GM18867 (cell line): ENCODE measurements around the gene SLC16A6.
"Not testable (repeated sequence)": the region's sequence is repeated elsewhere in the genome, so short reads cannot be mapped to it uniquely, and the experiment has no call there.

ENCODE experiments used
- ATAC-seq: cut with Tn5 transposase; IDR thresholded peaks from one replicate; pipeline ENCODE4 v1.9.1; 2021; ENCODE audit warnings: mild to moderate bottlenecking, moderate library complexity; ENCODE audit not compliant: unreplicated experiment

The SLC16A6 gene

DNA sequence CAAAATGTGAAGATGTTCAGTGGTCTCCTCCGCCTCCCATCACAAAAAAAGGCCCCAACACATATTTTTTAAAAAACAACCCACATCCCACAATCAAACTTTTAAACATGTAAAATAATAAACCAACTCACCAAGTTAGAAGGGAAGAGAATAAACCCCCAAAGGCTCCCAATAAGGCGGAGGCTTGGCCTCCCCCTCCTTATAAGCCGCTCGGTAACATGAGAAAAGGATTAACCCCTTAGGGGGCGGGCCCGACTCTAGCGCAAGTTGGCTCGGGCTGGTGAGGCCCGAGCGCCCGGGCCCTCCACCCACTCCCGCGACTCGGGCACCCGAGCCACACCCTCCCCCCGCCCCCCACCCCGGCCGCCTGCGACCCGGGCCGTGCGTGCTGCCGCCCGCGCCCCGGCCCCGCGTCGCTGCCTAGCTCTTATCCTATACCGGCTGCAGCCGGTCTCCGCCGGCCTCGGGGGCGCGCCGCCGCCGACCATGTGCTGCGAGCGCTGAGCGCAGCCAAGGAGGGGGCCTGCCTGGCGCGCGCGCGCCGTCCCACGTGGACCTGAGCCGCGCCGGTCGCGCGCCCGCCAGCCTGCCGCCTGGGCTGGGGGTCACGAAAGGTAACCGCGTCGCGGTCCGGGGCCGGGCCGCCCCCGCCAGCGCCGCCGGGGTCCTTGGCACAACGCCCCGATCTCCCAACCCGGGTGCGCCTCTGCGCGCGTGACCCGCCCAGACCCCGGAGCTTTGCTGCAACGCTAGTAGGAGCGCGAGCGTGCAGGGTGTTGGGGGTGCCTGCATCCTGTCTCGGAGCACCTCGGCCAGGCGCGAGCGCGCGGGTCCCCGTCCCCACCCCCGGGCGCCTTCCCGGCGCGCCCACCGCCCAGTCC is at the start of gene SLC16A6, which contains the start of gene ARSG:
Gene SLC16A6, minus strand, starts transcription at position 173 of the 881 bp plus-strand sequence. CDS start 12,807 bp downstream, outside the sequence.
Gene ARSG, plus strand, starts transcription at position 541 of the 881 bp plus-strand sequence. CDS start 15,999 bp downstream, outside the sequence.
- peak; percentile 49 for ATAC-seq

DNA sequence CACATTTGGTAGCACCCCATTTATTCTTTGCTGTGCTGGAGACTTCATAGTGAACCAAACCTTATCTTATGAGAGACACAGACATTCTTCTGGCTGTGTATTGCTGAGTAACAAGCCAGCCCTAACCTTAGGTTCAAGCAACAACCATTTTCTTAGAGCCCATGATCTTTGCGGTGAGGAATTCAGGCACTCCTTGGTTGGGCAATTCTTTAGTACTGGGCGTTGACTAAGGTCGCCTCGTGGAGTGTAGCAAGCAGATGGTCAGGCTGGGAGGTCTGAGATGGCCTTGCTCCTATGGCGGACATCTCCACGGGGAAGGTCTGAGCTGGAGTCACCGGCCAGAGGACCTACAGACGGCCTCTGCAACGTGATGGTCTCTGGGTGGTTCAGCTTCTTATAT is 43.5 kb upstream of the SLC16A6 start:
- ATAC-seq: no peak

DNA sequence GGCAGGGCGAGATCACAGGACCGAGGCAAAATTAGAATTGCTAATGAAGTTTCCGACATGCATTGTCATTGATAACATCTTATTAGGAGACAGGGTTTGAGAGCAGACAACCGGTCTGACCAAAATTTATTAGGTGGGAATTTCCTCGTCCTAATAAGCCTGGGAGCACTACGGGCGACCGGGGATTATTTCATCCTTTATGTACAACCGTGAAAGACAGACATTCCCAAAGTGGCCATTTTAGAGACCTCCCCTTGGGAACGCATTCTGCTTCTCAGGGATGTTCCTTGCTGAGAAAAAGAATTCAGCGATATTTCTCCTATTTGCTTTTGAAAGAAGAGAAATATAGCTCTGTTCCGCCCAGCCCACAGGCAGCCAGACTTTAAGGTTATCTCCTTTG is 41.0 kb upstream of the SLC16A6 start:
- not testable (repeated sequence) for ATAC-seq

DNA sequence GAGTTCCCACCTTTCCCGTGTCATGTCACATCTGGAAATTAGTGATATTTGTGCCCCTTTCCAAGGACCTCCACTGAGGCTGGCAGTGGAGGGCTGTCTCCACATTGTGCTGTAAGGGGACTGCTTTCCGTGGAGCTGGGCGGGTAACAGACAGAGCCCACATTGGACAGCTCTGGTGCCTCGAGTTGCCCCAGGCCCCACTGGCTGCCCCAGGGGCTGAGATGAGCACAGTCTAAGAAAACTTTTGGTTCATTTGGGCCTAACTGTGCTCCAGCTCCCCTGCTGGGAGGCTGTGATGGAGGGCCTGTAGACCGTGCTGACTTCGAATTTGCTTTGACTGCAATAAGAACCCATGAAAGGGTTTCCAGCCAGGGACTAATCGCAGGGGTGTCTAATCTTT is 38.4 kb upstream of the SLC16A6 start:
- ATAC-seq: no peak

GRCh38 chr17:68328676-68329075 is 37.7 kb upstream of the SLC16A6 start:
- ATAC-seq: no peak

GRCh38 chr17:68327823-68328557 is 37.1 kb upstream of the SLC16A6 start:
- no peak for ATAC-seq

DNA sequence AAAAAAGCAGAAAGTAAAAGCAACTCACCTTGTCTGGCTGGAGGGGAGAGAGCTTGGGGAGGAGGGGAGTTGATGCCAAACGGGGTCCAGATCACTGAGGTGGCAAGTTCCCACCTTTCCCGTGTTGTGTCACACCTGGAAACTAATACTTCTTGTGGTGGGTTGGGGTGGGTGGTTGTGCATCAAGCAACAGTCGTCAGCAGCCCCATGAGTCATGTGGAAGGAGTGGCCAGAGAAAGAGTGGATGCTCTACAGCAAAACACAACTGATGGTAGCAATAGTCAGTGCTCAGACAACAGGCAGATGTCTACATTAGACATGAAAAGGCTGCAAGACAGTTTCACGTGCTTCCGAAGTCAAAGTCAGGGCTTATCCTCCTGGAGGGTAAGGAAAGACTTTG is 35.8 kb upstream of the SLC16A6 start:
- ATAC-seq: no peak

GRCh38 chr17:68325961-68326360 is 35.0 kb upstream of the SLC16A6 start:
- ATAC-seq: no peak

- no peak for ATAC-seq
Observed at GRCh38 chr17:68324654-68325336, 33.9 kb upstream of the SLC16A6 start.

GRCh38 chr17:68324114-68324513 is 33.2 kb upstream of the SLC16A6 start:
- ATAC-seq: no peak

DNA sequence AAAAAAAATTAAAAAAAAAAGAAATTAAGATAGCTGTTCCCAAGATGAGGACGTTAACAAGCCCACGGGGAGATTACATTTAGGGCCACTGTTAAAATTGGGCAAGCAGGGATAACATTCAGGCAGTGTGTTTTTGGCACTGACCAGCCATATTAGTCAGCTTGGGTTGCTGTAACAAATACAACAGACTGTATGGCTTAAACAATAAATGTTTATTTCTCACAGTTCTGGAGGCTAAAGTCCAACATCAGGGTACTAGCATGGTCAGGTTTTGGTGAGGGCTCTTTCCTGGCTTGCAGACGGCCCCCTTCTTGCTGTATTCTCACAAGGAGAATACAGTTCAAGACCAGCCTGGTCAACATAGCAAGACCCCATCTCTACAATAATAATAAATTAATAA is 31.7 kb upstream of the SLC16A6 start:
- no peak for ATAC-seq

- no peak for ATAC-seq
Observed at GRCh38 chr17:68321556-68321954, 30.6 kb upstream of the SLC16A6 start.

DNA sequence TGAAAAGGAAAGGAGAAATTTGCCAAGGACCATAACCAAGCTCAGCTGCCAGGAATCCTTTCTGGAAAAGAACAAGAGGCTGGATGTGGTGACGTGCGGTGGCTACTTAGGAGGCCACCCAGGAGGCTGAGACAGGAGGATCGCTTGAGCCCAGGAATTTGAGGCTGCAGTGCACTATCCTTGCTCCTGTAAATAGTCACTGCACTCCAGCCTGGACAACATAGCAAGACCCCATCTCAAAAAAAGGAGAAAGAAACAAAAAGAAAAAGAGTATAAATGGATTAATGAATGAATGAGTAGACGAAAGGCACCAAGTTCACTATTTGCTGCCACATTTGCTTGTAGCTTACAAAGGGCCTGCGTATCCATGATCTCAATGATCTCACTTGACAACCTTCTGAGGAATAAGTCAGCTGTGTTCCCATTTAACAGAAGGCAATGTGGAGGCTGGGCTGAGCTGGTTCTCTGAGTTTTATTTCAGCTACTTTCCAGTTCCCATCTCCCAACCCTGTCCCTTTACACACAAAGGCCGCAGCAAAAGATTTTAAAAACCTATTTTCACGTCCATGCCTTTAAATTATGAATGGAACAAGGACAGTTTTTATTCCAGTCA is 30.1 kb upstream of the SLC16A6 start:
- ATAC-seq: no peak

DNA sequence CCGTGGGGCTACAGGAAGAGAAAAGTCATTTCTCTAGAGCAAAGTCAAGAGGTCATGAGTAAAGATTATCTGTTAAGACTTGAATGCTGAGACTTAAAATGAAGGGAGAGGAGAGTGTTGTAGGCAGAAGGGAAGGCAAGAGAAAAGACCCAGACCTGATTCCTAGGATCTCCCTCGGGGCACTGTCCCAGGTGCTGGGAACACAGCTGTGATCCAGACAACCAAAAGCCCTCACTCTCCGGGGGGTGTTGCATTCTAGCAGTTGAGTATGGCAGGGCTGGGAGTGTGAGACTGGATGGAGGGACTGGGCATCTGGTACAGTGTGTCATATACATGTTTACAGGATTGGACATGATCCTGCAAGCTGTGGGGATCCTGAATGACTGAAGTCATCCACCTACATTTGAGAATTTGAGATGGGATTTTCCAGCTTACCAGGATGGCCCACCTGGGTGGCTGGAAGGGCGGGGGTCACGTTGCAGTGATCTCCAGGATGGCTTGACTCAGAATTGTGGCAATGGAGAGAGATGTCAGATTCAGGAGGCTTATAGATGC is 29.5 kb upstream of the SLC16A6 start:
- no peak for ATAC-seq

GRCh38 chr17:68319410-68320162 is 28.7 kb upstream of the SLC16A6 start:
- ATAC-seq: peak; percentile 56

- ATAC-seq: no peak
Observed at GRCh38 chr17:68318103-68318991, 27.4 kb upstream of the SLC16A6 start.

DNA sequence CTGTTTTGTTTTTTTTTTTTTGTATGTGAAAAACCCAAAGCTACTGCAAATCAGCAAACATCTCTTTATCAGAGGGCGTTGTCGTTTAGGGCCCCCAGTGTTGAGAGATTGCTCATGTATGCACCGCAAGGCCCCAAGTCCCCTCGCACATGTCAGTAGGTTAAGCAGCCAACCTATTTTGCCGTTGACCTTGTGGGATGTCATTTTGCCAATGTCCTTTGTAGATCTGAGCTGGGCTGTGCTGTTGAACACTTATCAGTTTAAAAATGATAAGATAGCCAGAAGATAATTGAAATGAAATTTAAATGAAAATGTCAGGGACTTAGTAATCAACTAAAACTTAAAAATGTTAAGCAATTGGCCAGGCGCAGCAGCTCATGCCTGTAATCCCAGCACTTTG is 26.5 kb upstream of the SLC16A6 start:
- no peak for ATAC-seq

DNA sequence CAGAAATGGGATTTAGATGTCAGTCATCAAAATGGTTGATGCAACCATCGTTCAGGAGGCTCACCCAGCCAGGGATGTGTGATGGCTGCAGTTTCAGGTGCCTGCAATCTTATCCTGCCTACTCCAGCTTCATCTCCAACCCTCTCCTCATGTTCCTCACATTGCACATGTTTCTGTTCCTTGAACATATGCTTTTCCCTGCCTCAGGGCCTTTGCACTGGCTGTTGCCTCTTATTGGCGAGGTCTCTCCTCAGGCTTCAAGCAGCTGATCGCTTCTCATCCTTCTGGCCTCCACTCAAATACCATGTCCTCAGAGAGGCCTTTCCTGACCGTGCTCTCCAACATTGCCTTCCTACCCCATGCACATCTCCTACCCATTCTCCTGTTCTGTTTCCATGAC is 25.0 kb upstream of the SLC16A6 start:
- ATAC-seq: no peak
